Nephron progenitor cell (in vitro differentiated cells): Measurements from ENCODE around the gene SEZ6L.

ENCODE experiments used
- DNase-seq: peaks from one replicate; pipeline ENCODE4 v3.0.0; 2021
- H3K27ac Mint-ChIP-seq: 2 replicates; pipeline ENCODE4 v1.8.0; 2021; ENCODE audit warnings: mild to moderate bottlenecking, moderate library complexity, mixed read lengths
- H3K27me3 Mint-ChIP-seq: 2 replicates; pipeline ENCODE4 v1.8.0; 2021; ENCODE audit warnings: mild to moderate bottlenecking, low read depth, mixed read lengths; ENCODE audit not compliant: poor library complexity
- H3K36me3 Mint-ChIP-seq: 2 replicates; pipeline ENCODE4 v1.8.0; 2021; ENCODE audit warnings: low read depth, mixed read lengths
- H3K4me1 Mint-ChIP-seq: 2 replicates; pipeline ENCODE4 v1.8.0; 2021; ENCODE audit warnings: mixed read lengths
- H3K4me3 Mint-ChIP-seq: 2 replicates; pipeline ENCODE4 v1.8.0; 2021; ENCODE audit warnings: mild to moderate bottlenecking, moderate library complexity, mixed read lengths
- H3K9me3 Mint-ChIP-seq: 2 replicates; pipeline ENCODE4 v1.8.0; 2021; ENCODE audit warnings: mild to moderate bottlenecking, moderate library complexity, mixed read lengths
- CTCF ChIP-seq: fragments of 200-600 bp; sonication (generic); IDR thresholded peaks from 2 replicates; pipeline ENCODE4 v1.5.0; 2021; ENCODE audit warnings: antibody characterized with exemption

The SEZ6L gene

GRCh38 chr22:26328221-26328620 lies 159.0 kb downstream of the SEZ6L start:
- no peak overlapping the region for H3K4me3 Mint-ChIP-seq
- no peak for DNase-seq
- peaks cover 10% of the 10 kb centered on the region for H3K27me3 Mint-ChIP-seq
- H3K27ac Mint-ChIP-seq = no peak overlapping the region
- H3K9me3 Mint-ChIP-seq = no peaks in the 10 kb centered on the region
- no peaks in the 10 kb centered on the region for H3K36me3 Mint-ChIP-seq
- TF ChIP-seq CTCF = no peak
- no peaks in the 10 kb centered on the region for H3K4me1 Mint-ChIP-seq

GRCh38 chr22:26330971-26331625 lies 161.8 kb downstream of the SEZ6L start:
- Mint-ChIP-seq H3K27me3 (peaks cover 29% of the 10 kb centered on the region), H3K4me1 (no peaks in the 10 kb centered on the region), H3K9me3 (no peaks in the 10 kb centered on the region), H3K27ac (no peak overlapping the region), H3K4me3 (no peak overlapping the region), H3K36me3 (no peaks in the 10 kb centered on the region)
- TF ChIP-seq CTCF = peak; percentile 89
- DNase-seq = peak; percentile 73

- no peaks in the 10 kb centered on the region for H3K9me3 Mint-ChIP-seq
- peaks cover 30% of the 10 kb centered on the region for H3K27me3 Mint-ChIP-seq
- TF ChIP-seq CTCF = no peak
- no peaks in the 10 kb centered on the region for H3K36me3 Mint-ChIP-seq
- DNase-seq = no peak
- H3K4me1 Mint-ChIP-seq = no peaks in the 10 kb centered on the region
- no peak overlapping the region for H3K4me3 Mint-ChIP-seq
- no peak overlapping the region for H3K27ac Mint-ChIP-seq
Observed at GRCh38 chr22:26333088-26333800, 164.0 kb downstream of the SEZ6L start.

GRCh38 chr22:26334232-26334631 lies 165.0 kb downstream of the SEZ6L start:
- Mint-ChIP-seq H3K36me3 (no peaks in the 10 kb centered on the region), H3K9me3 (no peaks in the 10 kb centered on the region), H3K4me1 (no peaks in the 10 kb centered on the region), H3K27me3 (peaks cover 33% of the 10 kb centered on the region), H3K27ac (no peak overlapping the region), H3K4me3 (no peak overlapping the region)
- no peak for DNase-seq
- no peak for TF ChIP-seq CTCF

GRCh38 chr22:26336773-26337172 lies 167.5 kb downstream of the SEZ6L start:
- no peak overlapping the region for H3K4me3 Mint-ChIP-seq
- H3K9me3 Mint-ChIP-seq = no peaks in the 10 kb centered on the region
- H3K27me3 Mint-ChIP-seq = peaks cover 33% of the 10 kb centered on the region
- no peak overlapping the region for H3K27ac Mint-ChIP-seq
- no peak for TF ChIP-seq CTCF
- H3K36me3 Mint-ChIP-seq = no peaks in the 10 kb centered on the region
- no peak for DNase-seq
- H3K4me1 Mint-ChIP-seq = no peaks in the 10 kb centered on the region

- no peak for TF ChIP-seq CTCF
- peaks cover 17% of the 10 kb centered on the region for H3K27me3 Mint-ChIP-seq
- no peaks in the 10 kb centered on the region for H3K36me3 Mint-ChIP-seq
- H3K4me1 Mint-ChIP-seq = no peaks in the 10 kb centered on the region
- H3K27ac Mint-ChIP-seq = no peak overlapping the region
- no peaks in the 10 kb centered on the region for H3K9me3 Mint-ChIP-seq
- H3K4me3 Mint-ChIP-seq = no peak overlapping the region
- DNase-seq = no peak
Observed at GRCh38 chr22:26339755-26340154, 170.5 kb downstream of the SEZ6L start.
